ENCODE measurements around the gene FBRS. TPM values are rescaled to one million over a fixed set of nuclear protein-coding genes. Genes with fewer than 3 reads are reported as not detected.

FBRS gene
- total RNA-seq, 4 donors from 2014 or later, result 22.0 to 34.8 (median 28.0) TPM

DNA sequence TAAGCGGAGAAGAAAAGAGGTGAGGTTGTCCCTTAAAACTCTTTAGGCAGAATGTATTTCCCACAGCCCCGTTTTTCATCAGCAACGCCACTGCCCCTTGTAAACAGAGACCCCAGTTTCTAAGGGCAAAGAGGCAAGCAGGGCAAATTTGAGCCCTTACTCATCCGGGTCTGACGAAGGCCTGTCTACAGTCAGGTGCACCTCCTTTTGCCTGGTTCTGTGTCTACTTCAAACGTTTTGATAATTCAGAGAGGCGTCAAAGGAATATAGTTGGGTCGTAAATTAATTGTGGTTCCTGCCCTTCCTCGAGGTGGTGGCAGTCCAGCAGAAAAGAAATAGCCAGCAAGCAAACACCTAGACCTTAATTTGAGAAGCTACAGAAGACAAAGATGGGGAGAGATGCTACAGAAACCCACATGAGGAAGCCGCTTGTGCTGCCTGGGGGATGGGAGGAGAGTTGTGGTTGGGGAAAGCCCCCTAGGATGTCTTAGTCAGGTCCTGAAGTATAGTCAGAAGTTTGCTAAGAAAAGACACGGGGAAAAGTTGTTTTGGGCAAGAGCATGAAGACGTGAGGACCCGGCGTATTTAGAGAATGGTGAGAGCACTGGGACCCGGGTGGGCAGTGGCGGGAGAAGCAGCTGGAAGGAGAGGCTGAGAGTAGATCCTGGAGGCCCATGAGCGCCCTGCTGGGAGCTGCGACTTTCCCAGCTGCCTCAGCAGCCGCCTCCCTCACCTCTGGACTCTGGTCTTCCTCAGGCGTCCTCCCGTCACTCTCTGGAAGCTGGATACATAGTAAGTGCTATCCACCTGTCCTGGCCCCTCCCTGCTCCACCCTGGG lies 2.4 kb downstream of the FBRS start:
- intact Hi-C loops (cut with DNase I; ENCODE audit: low total_unique reads), result no loop called here
- TF ChIP-seq CTCF (IDR thresholded peaks at IDR 0.05 in 4 of 5, conservative IDR thresholded peaks at IDR 0.05 in 1 of 5), result no peak
- TF ChIP-seq POLR2A (IDR thresholded peaks at IDR 0.05), result no peak
- H3K36me3 ChIP-seq, result peaks cover 0 to 53% of the 10 kb centered on the region in 2 donors
- H3K27me3 ChIP-seq, result no peaks in the 10 kb centered on the region
- H3K4me1 ChIP-seq, result peaks cover 32 to 33% of the 10 kb centered on the region in 2 donors
- H3K27ac ChIP-seq, result peak overlapping the region; percentile 90 to 99 (median 96)
- ATAC-seq (no peak), DNase-seq (no peak)
- H3K9me3 ChIP-seq, result no peaks in the 10 kb centered on the region
- in situ Hi-C loops (cut with MboI; ENCODE audit: low sequenced_read_pairs in 4 of 4), result no loop called here
- peak overlapping the region; percentile 61 to 89 (median 79) for H3K4me3 ChIP-seq

DNA sequence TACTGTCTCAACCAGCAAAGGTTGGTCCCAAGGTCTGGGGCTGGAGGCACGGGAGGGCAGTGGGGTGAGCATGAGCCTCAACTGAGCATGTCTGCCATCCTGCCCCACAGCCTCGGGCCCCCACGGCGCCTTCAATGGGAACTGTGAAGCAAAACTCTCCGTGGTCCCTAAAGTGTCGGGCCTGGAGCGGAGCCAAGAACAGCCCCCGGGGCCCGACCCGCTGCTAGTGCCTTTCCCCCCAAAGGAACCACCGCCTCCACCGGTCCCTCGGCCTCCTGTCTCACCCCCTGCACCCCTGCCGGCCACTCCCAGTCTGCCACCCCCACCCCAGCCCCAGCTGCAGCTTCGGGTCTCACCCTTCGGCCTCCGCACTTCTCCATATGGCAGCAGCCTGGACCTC lies 4.2 kb downstream of the FBRS start:
- peaks cover 3 to 57% of the 10 kb centered on the region in 2 donors for H3K36me3 ChIP-seq
- H3K9me3 ChIP-seq, result no peaks in the 10 kb centered on the region
- intact Hi-C loops (cut with DNase I; ENCODE audit: low total_unique reads), result no loop called here
- H3K27ac ChIP-seq, result no peak overlapping the region
- ATAC-seq, result no peak
- DNase-seq, result no peak
- no peak overlapping the region for H3K4me3 ChIP-seq
- no peaks in the 10 kb centered on the region for H3K27me3 ChIP-seq
- in situ Hi-C loops (cut with MboI; ENCODE audit: low sequenced_read_pairs in 4 of 4), result no loop called here
- peaks cover 22 to 25% of the 10 kb centered on the region in 2 donors for H3K4me1 ChIP-seq
- TF ChIP-seq POLR2A (IDR thresholded peaks at IDR 0.05), result no peak
- TF ChIP-seq CTCF (IDR thresholded peaks at IDR 0.05 in 4 of 5, conservative IDR thresholded peaks at IDR 0.05 in 1 of 5), result no peak

DNA sequence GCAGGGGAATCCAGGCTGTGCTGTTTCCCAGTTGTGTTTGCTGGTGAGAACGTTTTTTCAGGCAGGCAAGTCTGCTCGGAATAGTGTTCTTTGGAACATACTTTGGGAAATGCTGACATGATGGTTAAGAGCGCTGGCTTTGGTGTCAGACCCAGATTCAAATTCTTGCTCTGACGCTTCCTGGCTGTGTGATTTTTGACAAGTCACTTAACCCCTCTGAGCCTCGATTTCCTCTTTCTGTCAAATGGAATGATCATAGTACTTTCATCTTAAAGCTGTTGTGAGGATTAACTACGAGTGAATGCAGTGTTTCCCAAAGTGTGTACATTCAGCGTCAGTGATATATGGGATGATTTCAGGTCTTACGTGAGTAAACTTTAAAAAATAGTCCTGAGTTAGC lies 4.8 kb downstream of the FBRS start:
- peaks cover 3 to 62% of the 10 kb centered on the region in 2 donors for H3K36me3 ChIP-seq
- H3K9me3 ChIP-seq, result no peaks in the 10 kb centered on the region
- H3K4me3 ChIP-seq, result no peak overlapping the region
- peaks cover 22 to 23% of the 10 kb centered on the region in 2 donors for H3K4me1 ChIP-seq
- ATAC-seq (no peak), DNase-seq (no peak)
- no peaks in the 10 kb centered on the region for H3K27me3 ChIP-seq
- intact Hi-C loops (cut with DNase I; ENCODE audit: low total_unique reads), result no loop called here
- no peak overlapping the region for H3K27ac ChIP-seq
- no peak for TF ChIP-seq CTCF (IDR thresholded peaks at IDR 0.05 in 4 of 5, conservative IDR thresholded peaks at IDR 0.05 in 1 of 5)
- in situ Hi-C loops (cut with MboI; ENCODE audit: low sequenced_read_pairs in 4 of 4), result no loop called here

GRCh38 chr16:30663820-30664219 lies 5.6 kb downstream of the FBRS start:
- ATAC-seq (no peak), DNase-seq (no peak)
- TF ChIP-seq CTCF (IDR thresholded peaks at IDR 0.05 in 4 of 5, conservative IDR thresholded peaks at IDR 0.05 in 1 of 5), result no peak
- TF ChIP-seq POLR2A (IDR thresholded peaks at IDR 0.05), result no peak
- in situ Hi-C loops (cut with MboI; ENCODE audit: low sequenced_read_pairs in 4 of 4) (no loop called here), intact Hi-C loops (cut with DNase I; ENCODE audit: low total_unique reads) (no loop called here)
- H3K27ac ChIP-seq, result no peak overlapping the region
- H3K36me3 ChIP-seq, result peaks cover 3 to 69% of the 10 kb centered on the region in 2 donors
- H3K4me3 ChIP-seq, result no peak overlapping the region
- H3K4me1 ChIP-seq, result peaks cover 22 to 23% of the 10 kb centered on the region in 2 donors
- H3K9me3 ChIP-seq, result no peaks in the 10 kb centered on the region
- no peaks in the 10 kb centered on the region for H3K27me3 ChIP-seq
